Aorta (tissue), 5 donors: ENCODE data around the gene RASGEF1C. TPM values are rescaled to one million over a fixed set of nuclear protein-coding genes. Genes with fewer than 3 reads are reported as not detected.

Experiments
- ATAC-seq: fragments of 200-7000 bp; cut with Tn5 transposase; one replicate; pipeline ENCODE4 v1.9.1; 2022; ENCODE audit warnings: moderate library complexity; ENCODE audit not compliant: low FRiP score
- DNase-seq, 2 donors: peaks; one replicate each; pipeline ENCODE4 v3.0.0-alpha.2; 2020
- H3K27ac ChIP-seq, 2 donors: one replicate each; pipeline ENCODE4 v1.5.1; 2013; ENCODE audit warnings: low read length in 2 of 2, mild to moderate bottlenecking in 2 of 2, moderate library complexity in 2 of 2, control low read depth in 1 of 2, inconsistent platforms in 1 of 2, low read depth in 1 of 2
- H3K27me3 ChIP-seq, 2 donors: one replicate each; pipeline ENCODE4 v1.6.1; 2013; ENCODE audit warnings: control low read depth in 1 of 2, low read length in 1 of 2, mild to moderate bottlenecking in 1 of 2, moderate library complexity in 1 of 2; ENCODE audit not compliant: insufficient read depth in 2 of 2, control insufficient read depth in 1 of 2
- H3K36me3 ChIP-seq, 2 donors: one replicate each; pipeline ENCODE4 v1.6.1; 2013; ENCODE audit warnings: control low read depth in 1 of 2, low read length in 1 of 2, mild to moderate bottlenecking in 1 of 2; ENCODE audit not compliant: insufficient read depth in 2 of 2, control insufficient read depth in 1 of 2
- H3K4me1 ChIP-seq, 2 donors: one replicate each; pipeline ENCODE4 v1.6.1; 2013; ENCODE audit warnings: low read length in 2 of 2, control low read depth in 1 of 2, mild to moderate bottlenecking in 1 of 2, moderate library complexity in 1 of 2; ENCODE audit not compliant: insufficient read depth in 2 of 2, control insufficient read depth in 1 of 2
- H3K4me3 ChIP-seq, 2 donors: one replicate each; pipeline ENCODE4 v1.5.1; 2013; ENCODE audit warnings: low read length in 2 of 2, control low read depth in 1 of 2, mild to moderate bottlenecking in 1 of 2
- H3K9me3 ChIP-seq: one replicate; pipeline ENCODE4 v1.6.1; 2013; ENCODE audit warnings: mild to moderate bottlenecking, low read length; ENCODE audit not compliant: control insufficient read depth
- WGBS, 2 donors: extraction: QIAGEN DNeasy Blood & Tissue Kit; methylation state at CpG; one replicate each; pipeline ENCODE4 v1.1.7; 2013; 5-methylcytosine and 5-hydroxymethylcytosine counted together
- intact Hi-C, 2 donors: fragments of 100-400 bp; cut with DNase I; formaldehyde crosslinking; loops; one replicate each; pipeline versions ENCODE4 v1.14.2 to v1.15.0; 2022
- polyA plus RNA-seq, 2 donors: library from polyadenylated mRNA; stranded (reverse); fragments of 200-250 nt; gene quantifications; one replicate each; pipeline ENCODE4 v1.2.3, GENCODE V29; 2013
- total RNA-seq, 2 donors: library from RNA; stranded (reverse); fragmentation: NEBNext Ultra II Directional; extraction: Animal tissue kit (Norgen Biotek cat#: 25700); gene quantifications; one replicate each; pipeline ENCODE4 v1.2.1, GENCODE V29; 2021
- donor health status: healthy with polysubstance abuse.
- donor health status: Bipolar disorder and iron deficiency.
- donor health status: DM: no; HTN: no; CAD: no.
- donor health status: DM: no; HTN: no; CAD: no.
- donor health status: DM: yes; HTN: yes; CAD: no.

The RASGEF1C gene
- total and polyA plus RNA-seq, 4 donors: 0.66 to 1.2 TPM; not detected in 2

GRCh38 chr5:180207593-180207992 is 1.4 kb downstream of the RASGEF1C start:
- no peak overlapping the region for H3K27ac ChIP-seq
- no peak for ATAC-seq
- H3K4me3 ChIP-seq: no peak overlapping the region
- intact Hi-C loops: no loop called here
- no peaks in the 10 kb centered on the region for H3K27me3 ChIP-seq
- no peaks in the 10 kb centered on the region for H3K9me3 ChIP-seq
- DNase-seq: no peak
- 16 to 23% methylated on average over 19 to 25 of the region's 25 CpGs for WGBS, 2 donors
- no peaks in the 10 kb centered on the region for H3K36me3 ChIP-seq
- H3K4me1 ChIP-seq: no peaks in the 10 kb centered on the region

DNA sequence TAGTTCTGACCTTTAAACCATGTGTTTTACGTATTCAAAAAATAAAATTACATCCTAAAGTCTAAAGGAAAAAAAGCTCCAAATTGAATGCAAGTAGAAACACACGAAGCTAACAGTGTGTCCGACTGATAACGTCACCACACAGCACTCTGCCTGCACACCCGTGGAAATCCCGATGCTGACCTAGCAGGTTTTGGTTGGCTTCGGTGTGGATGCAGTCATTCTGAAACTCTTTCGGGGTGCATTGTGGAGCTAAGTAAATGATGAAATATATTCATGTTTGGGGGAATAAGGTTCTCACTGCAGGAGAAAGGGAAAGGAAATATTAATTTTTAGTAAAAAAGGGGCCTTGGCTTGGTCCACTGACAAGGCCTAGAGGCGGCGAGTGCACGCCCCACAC is 2.0 kb downstream of the RASGEF1C start:
- H3K27ac ChIP-seq: no peak overlapping the region
- no peaks in the 10 kb centered on the region for H3K27me3 ChIP-seq
- no peaks in the 10 kb centered on the region for H3K36me3 ChIP-seq
- DNase-seq (no peak), ATAC-seq (no peak)
- H3K4me1 ChIP-seq: no peaks in the 10 kb centered on the region
- intact Hi-C loops: no loop called here
- no peaks in the 10 kb centered on the region for H3K9me3 ChIP-seq
- no peak overlapping the region for H3K4me3 ChIP-seq
- 87 to 88% methylated on average over 11 of the region's 11 CpGs for WGBS, 2 donors

DNA sequence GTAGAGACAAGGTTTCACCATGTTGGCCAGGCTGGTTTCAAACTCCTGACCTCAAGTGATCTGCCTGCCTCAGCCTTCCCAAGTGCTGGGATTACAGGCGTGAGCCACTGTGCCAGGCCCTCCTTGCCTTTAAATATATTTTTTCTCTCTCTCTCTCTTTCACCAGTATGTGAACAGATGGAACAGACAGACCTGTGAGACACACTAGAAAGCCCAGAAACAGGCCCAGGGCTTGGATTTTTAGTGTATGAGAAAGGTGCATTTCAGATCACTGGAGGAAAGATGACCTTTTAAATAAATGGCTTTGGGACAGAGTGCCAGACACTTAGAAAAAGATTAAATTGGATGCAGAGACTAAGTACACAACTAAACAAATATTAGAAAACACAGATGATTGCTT is 3.1 kb downstream of the RASGEF1C start:
- Histone ChIP-seq H3K9me3 (no peaks in the 10 kb centered on the region), H3K4me1 (no peaks in the 10 kb centered on the region), H3K27me3 (no peaks in the 10 kb centered on the region), H3K36me3 (no peaks in the 10 kb centered on the region), H3K4me3 (no peak overlapping the region), H3K27ac (no peak overlapping the region)
- ATAC-seq (no peak), DNase-seq (no peak)
- 84 to 91% methylated on average over 1 of the region's 1 CpG for WGBS, 2 donors
- intact Hi-C loops: no loop called here

- no peak for ATAC-seq
- intact Hi-C loops: no loop called here
- no peak overlapping the region for H3K4me3 ChIP-seq
- no peaks in the 10 kb centered on the region for H3K36me3 ChIP-seq
- no peaks in the 10 kb centered on the region for H3K4me1 ChIP-seq
- H3K27me3 ChIP-seq: no peaks in the 10 kb centered on the region
- 78 to 84% methylated on average over 1 of the region's 1 CpG for WGBS, 2 donors
- no peak for DNase-seq
- no peaks in the 10 kb centered on the region for H3K9me3 ChIP-seq
- H3K27ac ChIP-seq: no peak overlapping the region
These were observed 4.7 kb downstream of the RASGEF1C start for GRCh38 chr5:180204276-180204819.

- no peak for ATAC-seq
- DNase-seq: no peak
- no peaks in the 10 kb centered on the region for H3K4me1 ChIP-seq
- no peaks in the 10 kb centered on the region for H3K36me3 ChIP-seq
- intact Hi-C loops: no loop called here
- WGBS, 2 donors: 52 to 57% methylated on average over 8 of the region's 8 CpGs
- no peaks in the 10 kb centered on the region for H3K27me3 ChIP-seq
- no peak overlapping the region for H3K4me3 ChIP-seq
- H3K9me3 ChIP-seq: peaks cover 1% of the 10 kb centered on the region
- no peak overlapping the region for H3K27ac ChIP-seq
These were observed 6.0 kb downstream of the RASGEF1C start for GRCh38 chr5:180202939-180203573.

DNA sequence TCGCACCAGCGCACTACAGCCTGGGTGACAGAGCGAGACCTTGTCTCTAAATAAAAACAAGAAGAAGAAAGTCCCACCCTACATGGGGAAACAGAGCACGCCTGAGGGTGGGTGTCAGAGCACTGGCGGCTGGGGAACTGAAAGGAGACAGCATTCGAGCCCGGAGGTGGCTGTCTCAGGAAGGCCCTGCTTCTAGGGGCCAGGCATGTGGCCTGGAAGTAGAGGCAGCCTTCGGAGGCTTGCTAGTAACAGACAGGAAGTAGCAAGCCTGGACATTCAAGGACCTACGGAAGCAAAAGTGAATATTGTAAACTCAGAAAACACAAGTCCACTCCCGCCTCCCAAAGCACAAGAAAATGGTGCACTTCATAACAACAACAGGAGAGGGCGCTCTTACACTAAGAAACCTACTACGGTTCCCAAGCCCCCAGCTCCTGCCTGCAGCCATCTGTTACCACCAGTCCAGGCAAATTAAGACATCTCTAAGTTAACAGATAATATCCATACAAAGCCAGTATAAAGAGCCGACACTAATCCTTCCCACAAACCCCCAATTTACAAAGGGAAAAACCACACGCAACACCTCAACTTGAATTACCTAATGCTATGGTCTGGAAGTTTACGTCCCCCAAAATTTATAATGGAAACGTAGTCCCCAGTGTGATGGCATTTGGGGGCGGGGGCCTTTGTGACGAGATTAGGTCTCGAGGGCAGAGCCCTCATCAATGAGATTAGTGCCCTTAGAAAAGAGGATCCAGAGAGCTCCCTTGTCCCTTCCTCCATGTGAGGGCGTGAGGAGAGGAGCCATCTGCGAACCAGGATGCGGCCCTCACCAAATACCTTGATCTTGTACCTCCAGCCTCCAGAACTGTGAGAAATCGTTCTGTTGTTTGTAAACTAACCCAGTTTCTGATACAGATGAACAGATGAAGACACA is 7.7 kb downstream of the RASGEF1C start:
- Histone ChIP-seq H3K27me3 (no peaks in the 10 kb centered on the region), H3K9me3 (peaks cover 2% of the 10 kb centered on the region), H3K4me1 (no peaks in the 10 kb centered on the region), H3K27ac (no peak overlapping the region), H3K4me3 (no peak overlapping the region), H3K36me3 (no peaks in the 10 kb centered on the region)
- no peak for DNase-seq
- no peak for ATAC-seq
- intact Hi-C loops: no loop called here
- WGBS, 2 donors: 74 to 76% methylated on average over 23 of the region's 23 CpGs

DNA sequence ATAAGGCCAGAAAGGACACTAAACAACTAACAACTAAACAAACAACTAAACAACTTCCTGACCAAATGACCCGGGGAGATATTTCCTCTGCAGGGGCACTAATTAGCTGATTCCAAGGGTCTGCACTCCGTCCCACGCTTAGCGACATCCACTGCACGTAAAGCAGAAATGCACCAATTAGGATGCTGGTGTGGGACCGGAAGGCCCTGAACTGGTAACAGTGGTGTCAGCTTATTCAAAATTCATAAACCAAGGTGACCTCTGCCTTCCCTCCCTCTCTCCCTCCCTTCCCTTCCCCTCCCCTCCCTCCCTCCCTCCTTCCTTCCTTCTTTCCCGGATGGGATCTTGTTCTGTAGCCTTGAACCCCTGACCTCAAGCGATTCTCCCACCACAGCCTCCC is 9.6 kb downstream of the RASGEF1C start:
- H3K27me3 ChIP-seq: no peaks in the 10 kb centered on the region
- intact Hi-C loops: no loop called here
- H3K27ac ChIP-seq: no peak overlapping the region

DNA sequence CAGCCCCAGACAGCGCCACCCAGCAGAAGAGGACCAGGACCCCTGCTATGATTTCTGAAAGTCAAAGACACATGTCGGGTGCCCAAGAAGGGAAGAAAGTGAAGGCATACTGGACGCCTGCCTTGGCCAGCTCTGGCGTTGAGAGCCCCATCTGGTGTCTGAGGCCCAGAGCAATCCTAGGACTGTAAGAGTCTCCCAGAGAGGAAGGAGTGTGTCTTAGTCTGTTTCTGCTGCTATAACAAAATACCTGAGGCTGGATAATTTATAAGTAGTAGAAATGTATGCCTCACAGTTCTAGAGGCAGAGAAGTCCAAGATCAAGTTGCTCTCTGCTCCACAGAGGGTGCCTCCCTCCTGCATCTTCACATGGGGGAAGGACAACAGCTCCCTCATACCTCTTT is 10.8 kb downstream of the RASGEF1C start:
- Histone ChIP-seq H3K9me3 (peaks cover 3% of the 10 kb centered on the region), H3K36me3 (no peaks in the 10 kb centered on the region), H3K4me3 (no peak overlapping the region), H3K27ac (no peak overlapping the region), H3K27me3 (no peaks in the 10 kb centered on the region), H3K4me1 (no peaks in the 10 kb centered on the region)
- intact Hi-C loops: no loop called here
- DNase-seq (no peak), ATAC-seq (no peak)
- 95 to 99% methylated on average over 4 of the region's 4 CpGs for WGBS, 2 donors

More for the DNA sequence above, 9.6 kb downstream of the RASGEF1C start:
- H3K9me3 ChIP-seq: peaks cover 3% of the 10 kb centered on the region
- ATAC-seq (no peak), DNase-seq (no peak)
- WGBS, 2 donors: 57 to 63% methylated on average over 8 of the region's 8 CpGs
- H3K36me3 ChIP-seq: no peaks in the 10 kb centered on the region
- no peak overlapping the region for H3K4me3 ChIP-seq
- no peaks in the 10 kb centered on the region for H3K4me1 ChIP-seq
